Pancreas (tissue), 10 donors: Measurements from ENCODE around the gene OBI1. TPM values are rescaled to one million over a fixed set of nuclear protein-coding genes. Genes with fewer than 3 reads are reported as not detected.
A peak's percentile ranks its signal among the peaks of the same experiment; 100 is the strongest.

Experiments
- ATAC-seq, 4 donors: fragments of 200-7000 bp; cut with Tn5 transposase; one replicate each; pipeline versions ENCODE4 v1.8.0 to v1.9.1; 2020; ENCODE audit warnings: mild to moderate bottlenecking in 4 of 4, moderate library complexity in 4 of 4
- DNase-seq, 6 donors: peaks; one replicate each; pipeline ENCODE4 v3.0.0-alpha.2; 2020
- FAIRE-seq: peaks from 2 replicates; lab custom pipeline; 2012; peaks lifted over from hg19 to GRCh38; lab: Jason Lieb, UNC
- H3K27ac ChIP-seq, 4 donors: fragments of 200-600 bp; sonication (generic); 1 replicate in 3 of 4; 2 replicates in 1 of 4; pipeline versions ENCODE4 v1.5.0 to v1.8.0; 2020
- H3K27me3 ChIP-seq, 4 donors: fragments of 200-600 bp; one replicate each; pipeline ENCODE4 v1.8.0; 2021
- H3K36me3 ChIP-seq, 3 donors: fragments of 200-600 bp; sonication (generic) in 1 of 3; one replicate each; pipeline versions ENCODE4 v1.5.0 to v1.8.0; 2020 to 2021
- H3K4me1 ChIP-seq, 3 donors: fragments of 200-600 bp; one replicate each; pipeline ENCODE4 v1.8.0; 2021
- H3K4me3 ChIP-seq, 4 donors: fragments of 200-600 bp; sonication (generic) in 2 of 4; one replicate each; pipeline versions ENCODE4 v1.5.0 to v1.8.0; 2020 to 2021
- H3K9me3 ChIP-seq, 4 donors: fragments of 200-600 bp; one replicate each; pipeline ENCODE4 v1.8.0; 2021
- WGBS, 2 donors: extraction: QIAGEN DNeasy Blood & Tissue Kit; methylation state at CpG; one replicate each; pipeline ENCODE4 v1.1.7; 2013; 5-methylcytosine and 5-hydroxymethylcytosine counted together
- intact Hi-C, 3 donors: fragments of 100-400 bp; cut with DNase I; formaldehyde crosslinking; loops; one replicate each; pipeline versions ENCODE4 v1.11.1 to v1.14.2; 2022
- polyA plus RNA-seq, 2 donors: library from polyadenylated mRNA; stranded (reverse); fragments of 200-250 nt; gene quantifications; one replicate each; pipeline ENCODE4 v1.2.3, GENCODE V29; 2013
- total RNA-seq, 6 donors: library from RNA; stranded (reverse); fragmentation: NEBNext Ultra II Directional in 4 of 6; extraction: Animal tissue kit (Norgen Biotek cat#: 25700) in 4 of 6; gene quantifications; one replicate each; pipeline versions ENCODE4 v1.2.1 to v1.2.4, GENCODE V29; 2021 to 2023
- TF ChIP-seq, protein P1 (sequence below), 4 donors: fragments of 200-600 bp; sonication (generic) in 3 of 4; IDR thresholded peaks; one replicate each; pipeline versions ENCODE4 v1.5.0 to v1.8.0; 2021; ENCODE audit warnings: antibody characterized with exemption in 4 of 4
- donor health status: healthy with polysubstance abuse.
- donor health status: DM: no; HTN: no; CAD: no; lungs with moderate emphysema.
- donor health status: DM: no; HTN: no; CAD: no.
- donor health status: control.
- donor health status: control.
- donor health status: Bipolar disorder and iron deficiency.
- donor health status: DM: yes; HTN: yes; CAD: no.
- donor health status: DM: no; HTN: no; CAD: no.
- donor health status: DM: no; HTN: no; CAD: no.
- donor health status: DM: yes; HTN: yes; CAD: no.

The OBI1 gene
- total and polyA plus RNA-seq, 8 donors, result 1.3 to 4.1 (median 2.6) TPM

DNA sequence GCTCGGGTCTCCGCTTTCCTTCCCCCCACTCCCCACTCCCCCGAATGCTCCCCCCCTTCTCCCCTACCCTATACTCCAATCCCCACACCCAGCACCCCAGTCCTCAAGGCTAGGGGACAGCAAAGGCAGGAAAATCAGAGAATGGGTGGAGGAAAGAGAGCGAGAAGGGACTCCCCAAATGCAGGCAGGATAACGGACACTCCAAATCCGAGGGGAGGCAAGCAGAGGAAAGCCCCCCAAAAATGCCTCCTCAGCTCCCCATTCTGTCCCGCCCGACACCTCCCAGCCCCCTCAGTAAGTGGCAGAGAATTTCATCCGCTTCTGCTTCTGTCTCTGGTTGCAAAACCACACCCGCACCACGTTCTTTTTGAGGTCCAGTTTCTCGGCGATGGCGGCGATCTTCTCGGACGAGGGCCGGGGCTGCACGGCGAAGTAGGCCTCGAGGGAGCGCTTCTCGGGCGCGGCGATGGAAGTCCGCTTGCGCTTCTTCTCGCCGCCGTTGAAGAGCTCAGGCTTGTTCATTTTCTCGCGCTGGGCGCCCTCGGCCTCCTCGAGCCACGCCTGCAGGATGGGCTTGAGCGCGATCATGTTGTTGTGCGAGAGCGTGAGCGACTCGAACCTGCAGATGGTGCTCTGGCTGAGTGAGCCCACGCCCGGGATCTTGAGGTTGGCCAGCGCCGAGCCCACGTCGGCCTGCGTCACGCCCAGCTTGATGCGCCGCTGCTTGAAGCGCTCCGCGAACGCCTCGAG, 57.7 kb downstream of the OBI1 start:
- H3K27me3 ChIP-seq, result peaks cover 4 to 82% (median 37%) of the 10 kb centered on the region in 4 donors
- DNase-seq, result peak in 2 of 6 donors; percentile 61 to 63
- H3K36me3 ChIP-seq, result no peaks in the 10 kb centered on the region
- H3K9me3 ChIP-seq, result no peaks in the 10 kb centered on the region
- H3K27ac ChIP-seq, result no peak overlapping the region
- TF ChIP-seq, protein P1, sequence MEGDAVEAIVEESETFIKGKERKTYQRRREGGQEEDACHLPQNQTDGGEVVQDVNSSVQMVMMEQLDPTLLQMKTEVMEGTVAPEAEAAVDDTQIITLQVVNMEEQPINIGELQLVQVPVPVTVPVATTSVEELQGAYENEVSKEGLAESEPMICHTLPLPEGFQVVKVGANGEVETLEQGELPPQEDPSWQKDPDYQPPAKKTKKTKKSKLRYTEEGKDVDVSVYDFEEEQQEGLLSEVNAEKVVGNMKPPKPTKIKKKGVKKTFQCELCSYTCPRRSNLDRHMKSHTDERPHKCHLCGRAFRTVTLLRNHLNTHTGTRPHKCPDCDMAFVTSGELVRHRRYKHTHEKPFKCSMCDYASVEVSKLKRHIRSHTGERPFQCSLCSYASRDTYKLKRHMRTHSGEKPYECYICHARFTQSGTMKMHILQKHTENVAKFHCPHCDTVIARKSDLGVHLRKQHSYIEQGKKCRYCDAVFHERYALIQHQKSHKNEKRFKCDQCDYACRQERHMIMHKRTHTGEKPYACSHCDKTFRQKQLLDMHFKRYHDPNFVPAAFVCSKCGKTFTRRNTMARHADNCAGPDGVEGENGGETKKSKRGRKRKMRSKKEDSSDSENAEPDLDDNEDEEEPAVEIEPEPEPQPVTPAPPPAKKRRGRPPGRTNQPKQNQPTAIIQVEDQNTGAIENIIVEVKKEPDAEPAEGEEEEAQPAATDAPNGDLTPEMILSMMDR (IDR thresholded peaks at IDR 0.05), result no peak
- WGBS, 2 donors, result 6% methylated on average over 57 to 58 of the region's 58 CpGs
- H3K4me3 ChIP-seq, result peak overlapping the region in 1 of 4 donors; percentile 23
- ATAC-seq, result no peak
- FAIRE-seq, result no peak
- peaks cover 0 to 7% (median 0%) of the 10 kb centered on the region in 3 donors for H3K4me1 ChIP-seq
- intact Hi-C loops, result no loop called here

GRCh38 chr13:78600280-78600883, 58.6 kb downstream of the OBI1 start:
- TF ChIP-seq, protein P1 (IDR thresholded peaks at IDR 0.05), result no peak
- DNase-seq (no peak), FAIRE-seq (no peak), ATAC-seq (no peak)
- Histone ChIP-seq H3K4me3 (no peak overlapping the region), H3K36me3 (no peaks in the 10 kb centered on the region), H3K4me1 (peaks cover 0 to 7% (median 0%) of the 10 kb centered on the region in 3 donors), H3K27ac (no peak overlapping the region), H3K9me3 (no peaks in the 10 kb centered on the region), H3K27me3 (peaks cover 4 to 87% (median 38%) of the 10 kb centered on the region in 4 donors)
- WGBS, 2 donors, result 17 to 18% methylated on average over 13 of the region's 13 CpGs
- intact Hi-C loops, result no loop called here

DNA sequence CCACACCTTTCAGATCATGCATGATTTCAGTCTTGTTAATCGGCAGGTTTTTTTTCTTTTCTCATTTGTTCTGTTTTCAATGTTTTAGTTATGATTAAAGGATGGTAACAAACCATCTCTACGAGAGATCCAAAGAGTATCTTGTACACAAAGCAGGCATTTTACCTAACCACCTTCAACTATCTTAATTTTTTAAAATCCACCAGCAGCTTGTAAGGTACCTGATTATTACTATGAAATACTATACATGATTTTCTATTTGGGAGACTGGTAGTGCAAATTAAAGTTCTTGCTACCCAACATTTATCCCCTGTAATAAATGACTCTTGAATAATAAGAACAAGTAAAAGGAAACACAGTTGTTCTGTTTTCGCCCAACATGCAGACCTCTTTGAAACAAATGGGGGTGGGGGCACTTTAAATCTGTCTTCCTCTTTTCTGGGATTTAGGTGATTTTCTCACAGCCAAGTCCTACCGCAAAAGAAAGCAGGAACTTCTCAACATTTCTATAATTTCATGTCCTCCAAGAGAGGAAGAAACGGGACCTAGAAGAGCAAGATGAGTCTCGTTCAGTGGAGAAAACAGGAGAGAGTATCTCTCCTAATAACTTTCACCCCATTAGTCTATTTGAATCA, 59.2 kb downstream of the OBI1 start:
- Histone ChIP-seq H3K4me3 (no peak overlapping the region), H3K27ac (no peak overlapping the region), H3K36me3 (no peaks in the 10 kb centered on the region), H3K9me3 (no peaks in the 10 kb centered on the region), H3K4me1 (peaks cover 0 to 7% (median 0%) of the 10 kb centered on the region in 3 donors), H3K27me3 (peaks cover 4 to 87% (median 39%) of the 10 kb centered on the region in 4 donors)
- FAIRE-seq, result no peak
- no peak for DNase-seq
- TF ChIP-seq, protein P1 (IDR thresholded peaks at IDR 0.05), result no peak
- 11 to 14% methylated on average over 6 of the region's 6 CpGs for WGBS, 2 donors
- intact Hi-C loops, result no loop called here
- no peak for ATAC-seq

DNA sequence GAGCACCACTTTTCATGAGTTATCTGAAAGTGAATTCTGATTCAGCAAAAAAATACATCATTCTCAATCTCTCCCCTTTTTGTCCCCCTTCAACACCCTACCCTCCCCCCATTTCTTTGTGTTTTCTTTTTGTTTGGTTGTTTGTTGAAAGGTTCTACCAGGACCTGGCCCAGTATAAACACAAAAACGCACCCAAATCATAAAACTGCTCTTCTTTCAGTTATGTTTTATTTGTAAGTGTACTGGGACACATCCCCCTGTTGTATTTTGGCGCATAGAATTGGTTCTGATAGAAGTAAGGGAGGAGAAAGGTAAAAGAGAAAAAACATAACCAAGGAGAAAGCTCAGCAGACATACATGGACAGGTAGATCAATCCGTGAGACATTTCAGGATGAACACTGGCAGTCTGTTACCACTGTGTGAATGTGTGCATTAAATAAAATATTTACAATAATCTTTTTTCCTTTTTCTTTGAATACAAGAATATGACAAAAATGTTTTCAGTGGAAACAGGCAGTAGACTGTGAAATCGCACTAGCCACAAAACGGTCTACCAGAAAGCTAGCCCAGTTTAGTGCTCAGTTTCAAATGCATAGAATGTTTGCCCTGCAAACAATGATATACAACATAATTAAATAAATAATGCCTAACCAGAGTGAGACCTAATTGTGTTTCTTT, 59.9 kb downstream of the OBI1 start:
- ATAC-seq (no peak), DNase-seq (no peak), FAIRE-seq (no peak)
- intact Hi-C loops, result no loop called here
- TF ChIP-seq, protein P1 (IDR thresholded peaks at IDR 0.05), result no peak
- Histone ChIP-seq H3K36me3 (no peaks in the 10 kb centered on the region), H3K27ac (no peak overlapping the region), H3K4me1 (peaks cover 0 to 7% (median 0%) of the 10 kb centered on the region in 3 donors), H3K9me3 (no peaks in the 10 kb centered on the region), H3K27me3 (peaks cover 4 to 90% (median 41%) of the 10 kb centered on the region in 4 donors), H3K4me3 (no peak overlapping the region)
- WGBS, 2 donors, result 14 to 18% methylated on average over 5 of the region's 5 CpGs
